Body of pancreas (tissue), 4 donors: ENCODE data around the gene AP2A2.

ENCODE experiments used
- POLR2A ChIP-seq, 3 donors: fragments of 450-650 bp; IDR thresholded peaks; one replicate each; pipeline ENCODE4 v1.6.1; 2016; ENCODE audit warnings: antibody characterized with exemption in 3 of 3, mild to moderate bottlenecking in 2 of 3
- TF ChIP-seq, protein P1 (sequence below), 7 experiments: fragments of 450-650 bp in 4 of 7; fragments of 200-600 bp in 3 of 7; sonication (generic) in 3 of 7; IDR thresholded peaks; one replicate each; pipeline ENCODE4 v1.5.1; 2016 to 2019; ENCODE audit warnings: antibody characterized with exemption in 7 of 7

- TF ChIP-seq, protein P1, sequence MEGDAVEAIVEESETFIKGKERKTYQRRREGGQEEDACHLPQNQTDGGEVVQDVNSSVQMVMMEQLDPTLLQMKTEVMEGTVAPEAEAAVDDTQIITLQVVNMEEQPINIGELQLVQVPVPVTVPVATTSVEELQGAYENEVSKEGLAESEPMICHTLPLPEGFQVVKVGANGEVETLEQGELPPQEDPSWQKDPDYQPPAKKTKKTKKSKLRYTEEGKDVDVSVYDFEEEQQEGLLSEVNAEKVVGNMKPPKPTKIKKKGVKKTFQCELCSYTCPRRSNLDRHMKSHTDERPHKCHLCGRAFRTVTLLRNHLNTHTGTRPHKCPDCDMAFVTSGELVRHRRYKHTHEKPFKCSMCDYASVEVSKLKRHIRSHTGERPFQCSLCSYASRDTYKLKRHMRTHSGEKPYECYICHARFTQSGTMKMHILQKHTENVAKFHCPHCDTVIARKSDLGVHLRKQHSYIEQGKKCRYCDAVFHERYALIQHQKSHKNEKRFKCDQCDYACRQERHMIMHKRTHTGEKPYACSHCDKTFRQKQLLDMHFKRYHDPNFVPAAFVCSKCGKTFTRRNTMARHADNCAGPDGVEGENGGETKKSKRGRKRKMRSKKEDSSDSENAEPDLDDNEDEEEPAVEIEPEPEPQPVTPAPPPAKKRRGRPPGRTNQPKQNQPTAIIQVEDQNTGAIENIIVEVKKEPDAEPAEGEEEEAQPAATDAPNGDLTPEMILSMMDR (IDR thresholded peaks at IDR 0.05): no peak
- no peak for TF ChIP-seq POLR2A (IDR thresholded peaks at IDR 0.05)
These were observed 92.4 kb downstream of the AP2A2 start for GRCh38 chr11:1018091-1018490.
